H9 (cell line): Measurements from ENCODE around the gene FN1. TPM values are rescaled to one million over a fixed set of nuclear protein-coding genes. Genes with fewer than 3 reads are reported as not detected.

Experiments
- DNase-seq: peaks from one replicate; pipeline ENCODE4 v3.0.0-alpha.2; 2017
- H2AFZ ChIP-seq: one replicate; pipeline ENCODE4 v1.6.1; 2013; ENCODE audit warnings: mild to moderate bottlenecking, low read length, control low read depth, moderate library complexity
- H2AK5ac ChIP-seq: 2 replicates; pipeline ENCODE4 v1.6.1; 2013; ENCODE audit warnings: low read length, control low read depth, mixed read lengths; ENCODE audit not compliant: insufficient read length
- H2BK120ac ChIP-seq: one replicate; pipeline ENCODE4 v1.6.1; 2013; ENCODE audit warnings: low read depth, mild to moderate bottlenecking, low read length, control low read depth, inconsistent platforms; ENCODE audit not compliant: poor library complexity, severe bottlenecking
- H2BK12ac ChIP-seq: 2 replicates; pipeline ENCODE4 v1.6.1; 2013; ENCODE audit warnings: low read length, control low read depth, mixed read lengths, low read depth; ENCODE audit not compliant: insufficient read length
- H2BK15ac ChIP-seq: 2 replicates; pipeline ENCODE4 v1.6.1; 2013; ENCODE audit warnings: low read depth, low read length, control low read depth
- H2BK20ac ChIP-seq: one replicate; pipeline ENCODE4 v1.6.1; 2013; ENCODE audit warnings: low read depth, mild to moderate bottlenecking, low read length, control low read depth, inconsistent platforms; ENCODE audit not compliant: poor library complexity, severe bottlenecking
- H2BK5ac ChIP-seq: 2 replicates; pipeline ENCODE4 v1.6.1; 2013; ENCODE audit warnings: low read length, control low read depth, mixed read lengths; ENCODE audit not compliant: insufficient read length
- H3K14ac ChIP-seq: 2 replicates; pipeline ENCODE4 v1.6.1; 2013; ENCODE audit warnings: low read length, control low read depth; ENCODE audit not compliant: insufficient read depth
- H3K18ac ChIP-seq: 2 replicates; pipeline ENCODE4 v1.6.1; 2013; ENCODE audit warnings: low read depth, mild to moderate bottlenecking, mixed read lengths, low read length, control low read depth; ENCODE audit not compliant: insufficient read length
- H3K23ac ChIP-seq: 2 replicates; pipeline ENCODE4 v1.6.1; 2013; ENCODE audit warnings: low read length, control low read depth, mixed read lengths, low read depth; ENCODE audit not compliant: insufficient read length
- H3K23me2 ChIP-seq: 2 replicates; pipeline ENCODE4 v1.6.1; 2013; ENCODE audit warnings: low read depth, mild to moderate bottlenecking, mixed read lengths, low read length, control low read depth; ENCODE audit not compliant: insufficient read length, poor library complexity, severe bottlenecking
- H3K27ac ChIP-seq: 2 replicates; pipeline ENCODE4 v1.5.1; 2013; ENCODE audit warnings: low read length, control low read depth, mixed read lengths, low read depth; ENCODE audit not compliant: insufficient read length
- H3K27me3 ChIP-seq: 2 replicates; pipeline ENCODE4 v1.6.1; 2013; ENCODE audit warnings: low read length, control low read depth, inconsistent platforms; ENCODE audit not compliant: insufficient read depth
- H3K4ac ChIP-seq: 2 replicates; pipeline ENCODE4 v1.6.1; 2013; ENCODE audit warnings: low read depth, mild to moderate bottlenecking, control low read depth, inconsistent platforms, low read length, moderate library complexity
- H3K4me1 ChIP-seq: 2 replicates; pipeline ENCODE4 v1.6.1; 2013; ENCODE audit warnings: low read length, control low read depth, inconsistent platforms; ENCODE audit not compliant: insufficient read depth
- H3K4me2 ChIP-seq: 2 replicates; pipeline ENCODE4 v1.6.1; 2013; ENCODE audit warnings: low read length, control low read depth, mixed read lengths; ENCODE audit not compliant: insufficient read length, insufficient read depth
- H3K56ac ChIP-seq: 2 replicates; pipeline ENCODE4 v1.6.1; 2013; ENCODE audit warnings: low read depth, mild to moderate bottlenecking, mixed read lengths, low read length, control low read depth; ENCODE audit not compliant: insufficient read length
- H3K79me1 ChIP-seq: 2 replicates; pipeline ENCODE4 v1.6.1; 2013; ENCODE audit warnings: low read depth, mild to moderate bottlenecking, moderate library complexity, low read length, control low read depth, inconsistent platforms; ENCODE audit not compliant: insufficient read depth, poor library complexity, severe bottlenecking
- H3K79me2 ChIP-seq: 2 replicates; pipeline ENCODE4 v1.6.1; 2013; ENCODE audit warnings: low read length, control low read depth, inconsistent platforms; ENCODE audit not compliant: insufficient read depth
- H3K9ac ChIP-seq: 2 replicates; pipeline ENCODE4 v1.6.1; 2013; ENCODE audit warnings: low read length, control low read depth, mixed read lengths; ENCODE audit not compliant: insufficient read length; ENCODE audit errors: extremely low read depth
- H3K9me3 ChIP-seq: one replicate; pipeline ENCODE4 v1.6.1; 2013; ENCODE audit warnings: low read depth, low read length, inconsistent platforms; ENCODE audit not compliant: control insufficient read depth
- H3T11ph ChIP-seq: one replicate; pipeline ENCODE4 v1.6.1; 2013; ENCODE audit warnings: mild to moderate bottlenecking, low read length, control low read depth, inconsistent platforms
- H4K20me1 ChIP-seq: one replicate; pipeline ENCODE4 v1.6.1; 2013; ENCODE audit not compliant: control insufficient read depth, insufficient read length, insufficient read depth
- H4K5ac ChIP-seq: 2 replicates; pipeline ENCODE4 v1.6.1; 2013; ENCODE audit warnings: low read depth, mild to moderate bottlenecking, mixed read lengths, low read length, control low read depth; ENCODE audit not compliant: insufficient read length
- H4K8ac ChIP-seq: replicated peaks from 2 replicates; pipeline ENCODE4 v1.6.1; 2013; ENCODE audit warnings: low read length, control low read depth, mixed read lengths, low read depth; ENCODE audit not compliant: insufficient read length
- H4K91ac ChIP-seq: 2 replicates; pipeline ENCODE4 v1.6.1; 2013; ENCODE audit warnings: low read depth, mild to moderate bottlenecking, moderate library complexity, mixed read lengths, low read length, control low read depth; ENCODE audit not compliant: insufficient read length
- H3K27ac Mint-ChIP-seq, 3 experiments: 2 replicates in 2 of 3; 3 replicates in 1 of 3; pipeline ENCODE4 v1.8.0; 2020 to 2021; ENCODE audit warnings: mixed read lengths in 3 of 3, mild to moderate bottlenecking in 1 of 3, moderate library complexity in 1 of 3
- H3K27me3 Mint-ChIP-seq: 2 replicates; pipeline ENCODE4 v1.8.0; 2021; ENCODE audit warnings: low read depth, mild to moderate bottlenecking, moderate library complexity, mixed read lengths
- H3K36me3 Mint-ChIP-seq, 3 experiments: 2 replicates in 2 of 3; 3 replicates in 1 of 3; pipeline ENCODE4 v1.8.0; 2020 to 2021; ENCODE audit warnings: low read depth in 3 of 3, mixed read lengths in 3 of 3; ENCODE audit not compliant: insufficient read depth in 1 of 3
- H3K4me1 Mint-ChIP-seq, 2 experiments: 2 replicates each; pipeline ENCODE4 v1.8.0; 2020; ENCODE audit warnings: mixed read lengths in 2 of 2
- H3K4me3 Mint-ChIP-seq, 2 experiments: 2 replicates in 1 of 2; 3 replicates in 1 of 2; pipeline ENCODE4 v1.8.0; 2020 to 2021; ENCODE audit warnings: mild to moderate bottlenecking in 2 of 2, mixed read lengths in 2 of 2, moderate library complexity in 1 of 2
- H3K9me3 Mint-ChIP-seq, 2 experiments: 2 replicates in 1 of 2; 3 replicates in 1 of 2; pipeline ENCODE4 v1.8.0; 2020; ENCODE audit warnings: mild to moderate bottlenecking in 2 of 2, mixed read lengths in 2 of 2, moderate library complexity in 1 of 2
- WGBS: extraction: QIAGEN DNeasy Blood & Tissue Kit; methylation state at CpG from one replicate; pipeline ENCODE4 v1.1.7; 2013; ENCODE audit warnings: missing lambda C conversion rate, low lambda C conversion rate, mixed read lengths; ENCODE audit not compliant: insufficient read length; ENCODE audit errors: extremely low coverage; 5-methylcytosine and 5-hydroxymethylcytosine counted together
- total RNA-seq: library from RNA; stranded (reverse); gene quantifications from 2 replicates; pipeline ENCODE4 v1.2.1, GENCODE V29; 2021
- TF ChIP-seq, protein P1 (sequence below): fragments of 200-600 bp; sonication (generic); conservative IDR thresholded peaks from 3 replicates; pipeline ENCODE4 v1.8.0; 2021; ENCODE audit warnings: antibody characterized with exemption, mild to moderate bottlenecking

FN1 gene
- total RNA-seq, 1 experiment from 2014 or later: 56.0 TPM

- Histone ChIP-seq H2BK12ac (no peak overlapping the region), H3K27me3 (no peaks in the 10 kb centered on the region), H2BK20ac (no peak overlapping the region), H3K23me2 (no peaks in the 10 kb centered on the region), H2BK5ac (no peak overlapping the region), H3K4me1 (no peaks in the 10 kb centered on the region), H4K91ac (no peak overlapping the region), H3K79me1 (no peaks in the 10 kb centered on the region), H4K20me1 (no peaks in the 10 kb centered on the region), H2BK15ac (no peak overlapping the region), H3K9me3 (no peaks in the 10 kb centered on the region), H3K4me2 (no peak overlapping the region), H3T11ph (no peak overlapping the region), H3K14ac (no peak overlapping the region), H3K27ac (no peak overlapping the region), H4K8ac (no peak overlapping the region), H3K4ac (no peak overlapping the region), H4K5ac (no peak overlapping the region), H3K9ac (no peak overlapping the region), H2BK120ac (no peak overlapping the region), H3K56ac (no peak overlapping the region), H3K79me2 (no peaks in the 10 kb centered on the region), H3K18ac (no peak overlapping the region), H2AK5ac (no peak overlapping the region), H3K23ac (no peak overlapping the region), H2AFZ (no peak overlapping the region)
- Mint-ChIP-seq H3K4me3 (no peak overlapping the region), H3K27ac (peak overlapping the region in 2 of 3 experiments; percentile 22 to 63; a peak in 3 of 7 replicates), H3K9me3 (no peaks in the 10 kb centered on the region), H3K36me3 (peaks cover 14 to 43% (median 20%) of the 10 kb centered on the region in 3 experiments; a peak in 6 of 7 replicates), H3K27me3 (no peaks in the 10 kb centered on the region), H3K4me1 (no peaks in the 10 kb centered on the region)
- no CpG with 5 or more reads among the region's 14 CpGs for WGBS
- TF ChIP-seq, protein P1, sequence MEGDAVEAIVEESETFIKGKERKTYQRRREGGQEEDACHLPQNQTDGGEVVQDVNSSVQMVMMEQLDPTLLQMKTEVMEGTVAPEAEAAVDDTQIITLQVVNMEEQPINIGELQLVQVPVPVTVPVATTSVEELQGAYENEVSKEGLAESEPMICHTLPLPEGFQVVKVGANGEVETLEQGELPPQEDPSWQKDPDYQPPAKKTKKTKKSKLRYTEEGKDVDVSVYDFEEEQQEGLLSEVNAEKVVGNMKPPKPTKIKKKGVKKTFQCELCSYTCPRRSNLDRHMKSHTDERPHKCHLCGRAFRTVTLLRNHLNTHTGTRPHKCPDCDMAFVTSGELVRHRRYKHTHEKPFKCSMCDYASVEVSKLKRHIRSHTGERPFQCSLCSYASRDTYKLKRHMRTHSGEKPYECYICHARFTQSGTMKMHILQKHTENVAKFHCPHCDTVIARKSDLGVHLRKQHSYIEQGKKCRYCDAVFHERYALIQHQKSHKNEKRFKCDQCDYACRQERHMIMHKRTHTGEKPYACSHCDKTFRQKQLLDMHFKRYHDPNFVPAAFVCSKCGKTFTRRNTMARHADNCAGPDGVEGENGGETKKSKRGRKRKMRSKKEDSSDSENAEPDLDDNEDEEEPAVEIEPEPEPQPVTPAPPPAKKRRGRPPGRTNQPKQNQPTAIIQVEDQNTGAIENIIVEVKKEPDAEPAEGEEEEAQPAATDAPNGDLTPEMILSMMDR: no peak
- no peak for DNase-seq
Measured at GRCh38 chr2:215370112-215370965, 65.5 kb downstream of the FN1 start.
